Adrenal gland (tissue), 5 donors: ENCODE measurements around the gene TTC3.

Experiments used
- POLR2A ChIP-seq, 2 donors: fragments of 450-650 bp; IDR thresholded peaks; one replicate each; pipeline ENCODE4 v1.6.1; 2017; ENCODE audit warnings: antibody characterized with exemption in 2 of 2, mild to moderate bottlenecking in 2 of 2, moderate library complexity in 1 of 2
- TF ChIP-seq, protein P1 (sequence below), 6 experiments: fragments of 450-650 bp in 4 of 6; fragments of 200-600 bp in 2 of 6; sonication (generic) in 1 of 6; IDR thresholded peaks; 1 replicate in 5 of 6; 2 replicates in 1 of 6; pipeline versions ENCODE4 v1.5.1 to v1.8.0; 2016 to 2021; ENCODE audit warnings: antibody characterized with exemption in 6 of 6, mild to moderate bottlenecking in 2 of 6, moderate library complexity in 1 of 6
- donor health status: DM: no; HTN: no; CAD: no.

DNA sequence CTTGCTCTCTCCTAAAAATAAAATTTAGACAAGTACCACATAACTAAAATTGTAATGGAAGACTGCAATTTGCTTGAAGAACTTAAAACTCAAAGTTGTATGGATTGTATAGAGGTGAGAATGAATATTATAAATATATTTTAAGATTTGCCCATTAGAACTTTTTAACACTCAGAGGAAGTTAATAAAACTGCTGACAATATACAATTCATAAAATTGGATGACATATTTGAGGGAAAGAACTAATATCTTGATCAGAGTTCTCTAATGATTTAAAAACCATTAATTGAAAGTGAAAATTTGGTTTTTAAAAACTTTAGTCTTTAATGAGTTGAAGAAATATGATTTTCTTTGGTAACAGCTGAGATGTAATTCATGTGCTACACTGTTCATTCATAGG, 20.9 kb downstream of the TTC3 start:
- TF ChIP-seq, protein P1, sequence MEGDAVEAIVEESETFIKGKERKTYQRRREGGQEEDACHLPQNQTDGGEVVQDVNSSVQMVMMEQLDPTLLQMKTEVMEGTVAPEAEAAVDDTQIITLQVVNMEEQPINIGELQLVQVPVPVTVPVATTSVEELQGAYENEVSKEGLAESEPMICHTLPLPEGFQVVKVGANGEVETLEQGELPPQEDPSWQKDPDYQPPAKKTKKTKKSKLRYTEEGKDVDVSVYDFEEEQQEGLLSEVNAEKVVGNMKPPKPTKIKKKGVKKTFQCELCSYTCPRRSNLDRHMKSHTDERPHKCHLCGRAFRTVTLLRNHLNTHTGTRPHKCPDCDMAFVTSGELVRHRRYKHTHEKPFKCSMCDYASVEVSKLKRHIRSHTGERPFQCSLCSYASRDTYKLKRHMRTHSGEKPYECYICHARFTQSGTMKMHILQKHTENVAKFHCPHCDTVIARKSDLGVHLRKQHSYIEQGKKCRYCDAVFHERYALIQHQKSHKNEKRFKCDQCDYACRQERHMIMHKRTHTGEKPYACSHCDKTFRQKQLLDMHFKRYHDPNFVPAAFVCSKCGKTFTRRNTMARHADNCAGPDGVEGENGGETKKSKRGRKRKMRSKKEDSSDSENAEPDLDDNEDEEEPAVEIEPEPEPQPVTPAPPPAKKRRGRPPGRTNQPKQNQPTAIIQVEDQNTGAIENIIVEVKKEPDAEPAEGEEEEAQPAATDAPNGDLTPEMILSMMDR (IDR thresholded peaks at IDR 0.05), result no peak
- TF ChIP-seq POLR2A (IDR thresholded peaks at IDR 0.05), result no peak
